GM23338 (cell line): ENCODE results near the gene FAM168A. TPM values are rescaled to one million over a fixed set of nuclear protein-coding genes. Genes with fewer than 3 reads are reported as not detected.

ENCODE experiments used
- ATAC-seq: fragments of 200-7000 bp; cut with Tn5 transposase; 3 replicates; pipeline ENCODE4 v1.9.1; 2020
- DNase-seq: peaks from one replicate; pipeline ENCODE4 v3.0.0-alpha.2; 2015; ENCODE audit warnings: low spot score
- H2AFZ ChIP-seq: fragments of 200-600 bp; sonication (generic); 2 replicates; pipeline ENCODE4 v1.8.0; 2016; ENCODE audit warnings: antibody characterized with exemption, mild to moderate bottlenecking, moderate library complexity
- H3F3A ChIP-seq: fragments of 200-600 bp; sonication (generic); replicated peaks from 2 replicates; pipeline ENCODE4 v1.8.0; 2017; ENCODE audit warnings: antibody characterized with exemption, mixed run types, low read depth
- H3K27ac ChIP-seq: fragments of 200-600 bp; sonication (generic); 2 replicates; pipeline ENCODE4 v1.6.1; 2016; ENCODE audit warnings: low read depth
- H3K27me3 ChIP-seq: fragments of 200-600 bp; sonication (generic); 2 replicates; pipeline ENCODE4 v1.8.0; 2016; ENCODE audit warnings: mild to moderate bottlenecking, mixed run types, moderate library complexity; ENCODE audit not compliant: insufficient read depth
- H3K36me3 ChIP-seq: fragments of 200-600 bp; sonication (generic); 2 replicates; pipeline ENCODE4 v1.8.0; 2016; ENCODE audit warnings: mild to moderate bottlenecking; ENCODE audit not compliant: insufficient read depth
- H3K4me1 ChIP-seq: fragments of 200-600 bp; sonication (generic); 2 replicates; pipeline ENCODE4 v1.8.0; 2016; ENCODE audit warnings: mild to moderate bottlenecking, moderate library complexity; ENCODE audit not compliant: insufficient read depth
- H3K4me2 ChIP-seq: fragments of 200-600 bp; sonication (generic); 2 replicates; pipeline ENCODE4 v1.7.1; 2017; ENCODE audit warnings: mixed run types
- H3K4me3 ChIP-seq: fragments of 200-600 bp; sonication (generic); 2 replicates; pipeline ENCODE4 v1.6.1; 2016; ENCODE audit warnings: mixed run types
- H3K79me2 ChIP-seq: fragments of 200-600 bp; sonication (generic); replicated peaks from 2 replicates; pipeline ENCODE4 v1.8.0; 2017; ENCODE audit warnings: mild to moderate bottlenecking; ENCODE audit not compliant: insufficient read depth
- H3K9me2 ChIP-seq: fragments of 200-600 bp; sonication (generic); 2 replicates; pipeline ENCODE4 v1.8.0; 2017; ENCODE audit not compliant: insufficient read depth
- H4K20me1 ChIP-seq: fragments of 200-600 bp; sonication (generic); replicated peaks from 2 replicates; pipeline ENCODE4 v1.8.0; 2017; ENCODE audit warnings: mild to moderate bottlenecking; ENCODE audit not compliant: insufficient read depth
- H3K27ac Mint-ChIP-seq: 2 replicates; pipeline ENCODE4 v1.8.0; 2020; ENCODE audit warnings: inconsistent platforms, mild to moderate bottlenecking, moderate library complexity, mixed read lengths
- H3K27me3 Mint-ChIP-seq: 3 replicates; pipeline ENCODE4 v1.8.0; 2022; ENCODE audit warnings: low read depth, mild to moderate bottlenecking, moderate library complexity, mixed read lengths, inconsistent platforms; ENCODE audit not compliant: insufficient read depth, poor library complexity
- H3K36me3 Mint-ChIP-seq: 3 replicates; pipeline ENCODE4 v1.8.0; 2021; ENCODE audit warnings: low read depth, mild to moderate bottlenecking, inconsistent platforms, moderate library complexity, mixed read lengths
- H3K4me1 Mint-ChIP-seq: 3 replicates; pipeline ENCODE4 v1.8.0; 2020; ENCODE audit warnings: mild to moderate bottlenecking, inconsistent platforms, mixed read lengths
- H3K4me3 Mint-ChIP-seq: 3 replicates; pipeline ENCODE4 v1.8.0; 2021; ENCODE audit warnings: moderate library complexity, mild to moderate bottlenecking, inconsistent platforms, mixed read lengths
- H3K9me3 Mint-ChIP-seq: 3 replicates; pipeline ENCODE4 v1.8.0; 2020; ENCODE audit warnings: moderate library complexity, mild to moderate bottlenecking, inconsistent platforms, mixed read lengths
- CTCF ChIP-seq, 2 experiments: fragments of 200-600 bp in 1 of 2; sonication (generic) in 1 of 2; conservative IDR thresholded peaks; 2 replicates each; pipeline versions ENCODE4 v1.5.1 to v1.6.1; 2016 to 2017; ENCODE audit warnings: antibody characterized with exemption in 2 of 2, low read depth in 2 of 2, mild to moderate bottlenecking in 2 of 2, moderate library complexity in 1 of 2
- EZH2 ChIP-seq: fragments of 200-600 bp; sonication (generic); IDR thresholded peaks from one replicate; pipeline ENCODE4 v1.8.0; 2017; ENCODE audit warnings: antibody characterized with exemption, mild to moderate bottlenecking, low read depth; ENCODE audit not compliant: unreplicated experiment
- EZH2phosphoT487 ChIP-seq: fragments of 200-600 bp; sonication (generic); IDR thresholded peaks from one replicate; pipeline ENCODE4 v1.8.1; 2018; ENCODE audit warnings: antibody characterized with exemption; ENCODE audit not compliant: unreplicated experiment
- POLR2AphosphoS5 ChIP-seq: IDR thresholded peaks from 2 replicates; pipeline ENCODE4 v1.6.1; 2016; ENCODE audit warnings: antibody characterized with exemption, low read depth
- REST ChIP-seq: IDR thresholded peaks from one replicate; pipeline ENCODE4 v1.6.1; 2018; ENCODE audit warnings: antibody characterized with exemption; ENCODE audit not compliant: unreplicated experiment
- ZNF114 ChIP-seq: fragments of 250-450 bp; sonication (Bioruptor Pico); IDR thresholded peaks from 2 replicates; pipeline ENCODE4 v1.5.0; 2020; ENCODE audit warnings: mild to moderate bottlenecking, moderate library complexity
- polyA plus RNA-seq: library from polyadenylated mRNA; unstranded; fragments of >200 nt; fragmentation: Nextera tagmentation; extraction: Ambion mirVana; gene quantifications from 2 replicates; pipeline ENCODE4 v1.2.1, GENCODE V29; 2016
- total RNA-seq: library from RNA; depleted of rRNA; stranded (reverse); fragments of >200 nt; shearing (Covaris generic); gene quantifications from 2 replicates; pipeline ENCODE4 v1.2.3, GENCODE V29; 2014

The FAM168A gene
- total and polyA plus RNA-seq, 2 experiments from 2014 or later, result 8.0 to 20.3 TPM

GRCh38 chr11:73388265-73389133 is 209.4 kb downstream of the FAM168A start:
- Mint-ChIP-seq H3K27ac (no peak overlapping the region), H3K4me1 (peaks cover 24% of the 10 kb centered on the region), H3K9me3 (no peaks in the 10 kb centered on the region), H3K36me3 (no peaks in the 10 kb centered on the region; the same call in 2 of the 3 replicates), H3K4me3 (no peak overlapping the region), H3K27me3 (peaks cover 8% of the 10 kb centered on the region)
- Histone ChIP-seq H3K79me2 (peaks cover 5% of the 10 kb centered on the region; the same call in 1 of the 2 replicates), H3K4me3 (no peak overlapping the region), H3K4me1 (no peaks in the 10 kb centered on the region), H3K4me2 (no peak overlapping the region), H3F3A (no peaks in the 10 kb centered on the region), H3K36me3 (no peaks in the 10 kb centered on the region), H4K20me1 (no peaks in the 10 kb centered on the region; the same call in none of the 2 replicates), H3K27ac (no peak overlapping the region), H3K27me3 (no peaks in the 10 kb centered on the region), H3K9me2 (no peaks in the 10 kb centered on the region), H2AFZ (no peak overlapping the region)
- ATAC-seq (peak; percentile 10), DNase-seq (peak; percentile 32)
- TF ChIP-seq REST, result peak; percentile 43
- TF ChIP-seq ZNF114 (CRISPR knock-in tag), result no peak
- TF ChIP-seq EZH2, result no peak
- no peak for TF ChIP-seq POLR2AphosphoS5

DNA sequence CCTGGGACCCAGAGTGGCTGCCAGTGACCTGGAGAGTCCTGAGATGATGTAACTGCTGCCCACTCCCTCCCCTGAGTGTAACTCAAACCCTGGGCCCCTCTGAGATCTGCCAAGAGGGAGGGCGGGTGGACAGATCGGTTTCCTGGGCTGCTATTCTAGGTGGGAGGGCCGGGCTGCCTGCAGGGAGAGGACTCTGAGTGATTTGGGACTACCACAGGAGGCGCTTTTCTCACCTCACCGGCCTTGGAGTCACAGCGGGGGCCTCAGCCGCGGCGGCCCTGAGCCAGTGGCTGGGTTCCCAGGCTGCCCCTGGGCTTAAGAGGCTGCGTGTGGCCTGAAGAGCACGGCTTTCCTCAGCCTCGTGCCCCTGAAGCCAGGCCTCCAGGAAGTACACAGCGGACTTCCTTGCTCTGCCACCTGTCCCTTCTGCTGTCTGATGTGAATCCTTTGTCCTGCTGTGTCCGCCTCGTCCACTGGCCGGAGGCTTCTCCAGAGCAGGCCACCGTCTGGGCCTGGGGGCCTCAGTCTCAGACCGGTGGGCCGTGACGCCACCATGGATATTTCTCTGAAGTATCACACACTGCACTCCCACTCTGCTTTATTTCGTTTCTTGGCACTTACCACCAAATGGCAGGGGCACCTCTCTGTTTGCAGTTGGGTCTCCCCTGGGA is 210.2 kb downstream of the FAM168A start:
- Histone ChIP-seq H3K27me3 (no peaks in the 10 kb centered on the region), H3K36me3 (no peaks in the 10 kb centered on the region), H3K9me2 (no peaks in the 10 kb centered on the region), H3K4me1 (no peaks in the 10 kb centered on the region), H4K20me1 (no peaks in the 10 kb centered on the region; the same call in none of the 2 replicates), H3F3A (no peaks in the 10 kb centered on the region), H3K4me3 (no peak overlapping the region), H3K4me2 (no peak overlapping the region), H3K27ac (no peak overlapping the region), H2AFZ (no peak overlapping the region), H3K79me2 (peaks cover 5% of the 10 kb centered on the region; the same call in 1 of the 2 replicates)
- Mint-ChIP-seq H3K27ac (no peak overlapping the region; the same call in 1 of the 2 replicates), H3K27me3 (peaks cover 6% of the 10 kb centered on the region), H3K4me3 (no peak overlapping the region), H3K4me1 (peaks cover 23% of the 10 kb centered on the region), H3K9me3 (no peaks in the 10 kb centered on the region), H3K36me3 (no peaks in the 10 kb centered on the region; the same call in 2 of the 3 replicates)
- ATAC-seq, result peak; percentile 16
- TF ChIP-seq CTCF (conservative IDR thresholded peaks at IDR 0.05; ENCODE audit: low read depth in 2 of 2) (0 out of 4 replicates have a peak, but pooled peaks of 1 of the 2 experiments have one; percentile 6), EZH2phosphoT487 (no peak)
- DNase-seq, result peak; percentile 37
